Breast epithelium (tissue), 4 donors: ENCODE results near the gene CASQ1. TPM values are rescaled to one million over a fixed set of nuclear protein-coding genes. Genes with fewer than 3 reads are reported as not detected.

Source experiments
- DNase-seq, 2 donors: peaks; one replicate each; pipeline ENCODE4 v3.0.0-alpha.2; 2019; ENCODE audit warnings: low spot score in 2 of 2
- H3K27ac ChIP-seq, 2 donors: fragments of 200-600 bp; sonication (generic) in 1 of 2; one replicate each; pipeline ENCODE4 v1.5.1; 2016 to 2019; ENCODE audit warnings: mild to moderate bottlenecking in 1 of 2
- H3K27me3 ChIP-seq, 2 donors: fragments of 200-600 bp; sonication (generic) in 1 of 2; one replicate each; pipeline versions ENCODE4 v1.5.1 to v1.6.0; 2017 to 2019; ENCODE audit warnings: control low read depth in 1 of 2, mild to moderate bottlenecking in 1 of 2
- H3K36me3 ChIP-seq: fragments of 200-600 bp; one replicate; pipeline ENCODE4 v1.5.1; 2019
- H3K4me1 ChIP-seq, 2 donors: fragments of 200-600 bp; sonication (generic); one replicate each; pipeline ENCODE4 v1.5.1; 2016 to 2019; ENCODE audit warnings: control low read depth in 1 of 2
- H3K4me3 ChIP-seq, 3 donors: fragments of 200-600 bp; sonication (generic); 1 replicate in 2 of 3; 2 replicates in 1 of 3; pipeline ENCODE4 v1.5.1; 2016 to 2019; ENCODE audit warnings: mild to moderate bottlenecking in 3 of 3, moderate library complexity in 2 of 3
- H3K9me3 ChIP-seq, 2 donors: fragments of 200-600 bp; sonication (generic) in 1 of 2; one replicate each; pipeline ENCODE4 v1.5.1; 2016 to 2019; ENCODE audit warnings: control low read depth in 1 of 2
- POLR2A ChIP-seq: fragments of 450-650 bp; IDR thresholded peaks from one replicate; pipeline ENCODE4 v1.6.1; 2016; ENCODE audit warnings: antibody characterized with exemption, mild to moderate bottlenecking, moderate library complexity
- POLR2AphosphoS5 ChIP-seq, 3 donors: sonication (generic); formaldehyde crosslinking; IDR thresholded peaks; one replicate each; pipeline ENCODE4 v1.6.1; 2017; ENCODE audit warnings: antibody characterized with exemption in 3 of 3
- intact Hi-C: fragments of 100-400 bp; cut with DNase I; formaldehyde crosslinking; loops from one replicate; pipeline ENCODE4 v1.15.1; 2023; ENCODE audit warnings: low total_unique reads
- total RNA-seq, 3 donors: library from RNA; depleted of rRNA; stranded (reverse); fragments of >200 nt; gene quantifications; one replicate each; pipeline ENCODE4 v1.1.0, GENCODE V29; 2016
- TF ChIP-seq, protein P1 (sequence below), 3 donors: fragments of 450-650 bp; IDR thresholded peaks; one replicate each; pipeline ENCODE4 v1.5.1; 2016 to 2017; ENCODE audit warnings: antibody characterized with exemption in 3 of 3, mild to moderate bottlenecking in 3 of 3, moderate library complexity in 3 of 3

Gene CASQ1
- total RNA-seq, 3 donors from 2014 or later: 0.59 TPM; not detected in 2

DNA sequence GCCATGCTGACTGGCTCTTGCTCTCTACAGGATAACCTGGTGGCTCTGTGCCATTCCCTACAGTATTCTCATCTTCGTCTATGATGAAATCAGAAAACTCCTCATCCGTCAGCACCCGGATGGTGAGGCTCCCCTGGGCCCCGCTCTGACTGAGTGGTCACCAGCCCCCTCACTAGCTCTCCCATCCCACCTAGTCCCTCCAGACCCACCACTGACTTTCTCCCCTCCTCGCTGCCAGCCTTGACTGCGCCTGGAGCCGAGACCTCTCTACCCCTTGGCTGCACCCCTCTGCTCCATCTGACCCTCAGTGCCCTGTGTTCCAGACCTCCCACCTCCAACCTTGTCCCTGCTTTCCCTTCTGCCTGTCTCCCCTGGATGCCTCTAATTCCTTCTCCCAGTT, 4.1 kb upstream of the CASQ1 start:
- TF ChIP-seq POLR2A (no peak), POLR2AphosphoS5 (IDR thresholded peaks at IDR 0.05) (no peak)
- TF ChIP-seq, protein P1, sequence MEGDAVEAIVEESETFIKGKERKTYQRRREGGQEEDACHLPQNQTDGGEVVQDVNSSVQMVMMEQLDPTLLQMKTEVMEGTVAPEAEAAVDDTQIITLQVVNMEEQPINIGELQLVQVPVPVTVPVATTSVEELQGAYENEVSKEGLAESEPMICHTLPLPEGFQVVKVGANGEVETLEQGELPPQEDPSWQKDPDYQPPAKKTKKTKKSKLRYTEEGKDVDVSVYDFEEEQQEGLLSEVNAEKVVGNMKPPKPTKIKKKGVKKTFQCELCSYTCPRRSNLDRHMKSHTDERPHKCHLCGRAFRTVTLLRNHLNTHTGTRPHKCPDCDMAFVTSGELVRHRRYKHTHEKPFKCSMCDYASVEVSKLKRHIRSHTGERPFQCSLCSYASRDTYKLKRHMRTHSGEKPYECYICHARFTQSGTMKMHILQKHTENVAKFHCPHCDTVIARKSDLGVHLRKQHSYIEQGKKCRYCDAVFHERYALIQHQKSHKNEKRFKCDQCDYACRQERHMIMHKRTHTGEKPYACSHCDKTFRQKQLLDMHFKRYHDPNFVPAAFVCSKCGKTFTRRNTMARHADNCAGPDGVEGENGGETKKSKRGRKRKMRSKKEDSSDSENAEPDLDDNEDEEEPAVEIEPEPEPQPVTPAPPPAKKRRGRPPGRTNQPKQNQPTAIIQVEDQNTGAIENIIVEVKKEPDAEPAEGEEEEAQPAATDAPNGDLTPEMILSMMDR (IDR thresholded peaks at IDR 0.05): no peak
- no peak for DNase-seq
- Histone ChIP-seq H3K4me3 (no peak overlapping the region), H3K27me3 (no peaks in the 10 kb centered on the region), H3K27ac (no peak overlapping the region), H3K36me3 (no peaks in the 10 kb centered on the region), H3K9me3 (no peaks in the 10 kb centered on the region), H3K4me1 (no peaks in the 10 kb centered on the region)
- intact Hi-C loops: no loop called here

DNA sequence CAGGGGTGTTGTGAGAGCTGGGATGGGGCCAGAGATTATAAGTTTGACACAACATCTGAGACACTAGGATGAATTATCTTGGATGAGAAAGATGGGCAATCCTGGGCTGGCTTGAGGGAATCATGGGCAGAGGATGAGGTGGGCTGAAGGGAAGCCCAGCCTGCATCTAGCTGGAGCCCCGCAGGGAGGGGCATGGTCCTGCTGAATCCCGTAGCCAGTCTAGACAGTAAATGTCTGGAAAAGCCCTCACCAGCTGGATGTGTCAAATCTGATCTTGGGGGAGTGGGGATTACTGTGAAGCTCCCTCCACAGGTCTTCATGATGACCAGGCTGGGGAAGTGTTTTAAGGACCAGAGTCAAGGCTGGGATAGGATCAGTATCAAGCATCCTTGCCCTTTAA, 3.6 kb upstream of the CASQ1 start:
- Histone ChIP-seq H3K4me3 (no peak overlapping the region), H3K36me3 (no peaks in the 10 kb centered on the region), H3K27me3 (no peaks in the 10 kb centered on the region), H3K27ac (no peak overlapping the region), H3K9me3 (no peaks in the 10 kb centered on the region), H3K4me1 (no peaks in the 10 kb centered on the region)
- intact Hi-C loops: no loop called here
- DNase-seq: no peak
- TF ChIP-seq POLR2AphosphoS5 (IDR thresholded peaks at IDR 0.05): no peak
- TF ChIP-seq POLR2A: no peak
- TF ChIP-seq, protein P1 (IDR thresholded peaks at IDR 0.05): no peak

DNA sequence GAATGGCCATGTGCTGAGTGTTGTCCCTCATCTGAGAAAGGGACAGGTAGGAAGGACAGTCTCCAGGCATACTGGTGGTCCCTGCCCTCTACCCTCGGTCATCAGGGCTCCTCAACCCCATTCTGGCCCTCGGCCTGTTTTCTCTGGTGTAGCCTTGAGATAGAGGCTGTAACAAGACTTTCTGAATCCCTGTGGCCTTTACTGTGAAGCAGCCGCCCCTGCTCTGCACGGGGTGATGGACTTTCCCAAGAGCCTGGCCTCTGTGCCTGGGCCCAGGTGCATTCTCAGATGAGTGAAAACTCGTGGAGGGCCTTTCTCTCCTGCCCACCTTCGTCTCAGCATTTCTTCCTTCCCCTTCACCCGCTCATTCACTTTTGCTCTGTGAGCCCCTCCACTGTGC, 3.0 kb upstream of the CASQ1 start:
- TF ChIP-seq, protein P1 (IDR thresholded peaks at IDR 0.05): no peak
- TF ChIP-seq POLR2A (no peak), POLR2AphosphoS5 (IDR thresholded peaks at IDR 0.05) (no peak)
- H3K27me3 ChIP-seq: no peaks in the 10 kb centered on the region
- H3K4me3 ChIP-seq: no peak overlapping the region
- no peaks in the 10 kb centered on the region for H3K36me3 ChIP-seq
- no peaks in the 10 kb centered on the region for H3K9me3 ChIP-seq
- no peak for DNase-seq
- H3K27ac ChIP-seq: no peak overlapping the region
- intact Hi-C loops: no loop called here
- no peaks in the 10 kb centered on the region for H3K4me1 ChIP-seq

DNA sequence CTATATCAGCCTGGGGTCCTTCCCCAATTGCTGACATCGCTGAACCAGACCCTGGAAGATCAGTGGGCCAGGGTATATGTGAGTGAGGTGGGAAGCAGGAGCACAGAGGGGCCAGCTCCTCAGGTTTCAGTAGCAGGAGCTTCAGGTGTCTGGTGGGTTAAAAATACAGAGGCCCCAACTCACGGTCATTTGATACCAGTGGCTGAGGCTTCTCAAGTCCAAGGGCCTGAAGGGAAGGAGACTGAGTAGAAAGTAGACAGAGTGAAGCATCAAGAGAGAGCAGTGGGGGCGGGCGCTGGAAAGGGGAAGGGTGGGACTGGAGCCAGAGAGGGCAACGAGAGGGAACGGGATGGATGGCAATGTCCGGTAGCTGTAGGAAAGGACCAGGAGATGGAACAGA, 2.0 kb upstream of the CASQ1 start:
- TF ChIP-seq, protein P1 (IDR thresholded peaks at IDR 0.05): no peak
- TF ChIP-seq POLR2A (no peak), POLR2AphosphoS5 (IDR thresholded peaks at IDR 0.05) (no peak)
- Histone ChIP-seq H3K27ac (no peak overlapping the region), H3K9me3 (no peaks in the 10 kb centered on the region), H3K36me3 (no peaks in the 10 kb centered on the region), H3K27me3 (no peaks in the 10 kb centered on the region), H3K4me3 (no peak overlapping the region), H3K4me1 (peaks cover 0 to 6% of the 10 kb centered on the region in 2 donors)
- intact Hi-C loops: no loop called here
- no peak for DNase-seq

DNA sequence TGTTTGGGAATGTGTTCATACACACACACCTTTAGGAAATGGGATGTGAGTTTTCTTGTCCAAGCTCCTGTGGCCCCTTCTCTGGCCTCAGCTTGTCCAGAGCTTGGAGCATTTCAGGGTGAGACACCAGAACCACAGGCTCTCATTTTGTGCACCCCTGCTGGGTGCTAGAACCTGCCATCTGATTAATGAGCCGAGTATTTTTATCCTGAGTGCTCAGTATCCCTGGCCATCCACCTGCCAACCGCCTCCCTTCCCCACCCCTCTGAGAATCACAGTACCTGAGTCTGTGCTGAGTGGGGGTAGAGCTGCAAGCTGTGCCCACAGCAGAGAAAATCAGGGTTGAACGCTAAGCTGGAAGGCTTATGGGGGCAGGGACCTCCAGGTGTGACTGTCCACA, 1.4 kb downstream of the CASQ1 start:
- Histone ChIP-seq H3K27me3 (no peaks in the 10 kb centered on the region), H3K4me1 (peaks cover 0 to 6% of the 10 kb centered on the region in 2 donors), H3K27ac (no peak overlapping the region), H3K9me3 (no peaks in the 10 kb centered on the region), H3K36me3 (no peaks in the 10 kb centered on the region), H3K4me3 (no peak overlapping the region)
- no peak for DNase-seq
- intact Hi-C loops: loop anchor here (10.0 kb wide), 1 partner anchor 257 kb away; no protein-coding TSS in a partner anchor
- TF ChIP-seq POLR2A: no peak
- TF ChIP-seq, protein P1 (IDR thresholded peaks at IDR 0.05): no peak
- no peak for TF ChIP-seq POLR2AphosphoS5 (IDR thresholded peaks at IDR 0.05)
